HG03460 (cell line): Measurements from ENCODE around the gene RHOBTB3.
A peak's percentile ranks its signal among the peaks of the same experiment; 100 is the strongest.
"Not testable (repeated sequence)": the region's sequence is repeated elsewhere in the genome, so short reads cannot be mapped to it uniquely, and the experiment has no call there.

Experiments used
- ATAC-seq: cut with Tn5 transposase; IDR thresholded peaks from one replicate; pipeline ENCODE4 v1.9.1; 2021; ENCODE audit not compliant: unreplicated experiment

RHOBTB3 gene

DNA sequence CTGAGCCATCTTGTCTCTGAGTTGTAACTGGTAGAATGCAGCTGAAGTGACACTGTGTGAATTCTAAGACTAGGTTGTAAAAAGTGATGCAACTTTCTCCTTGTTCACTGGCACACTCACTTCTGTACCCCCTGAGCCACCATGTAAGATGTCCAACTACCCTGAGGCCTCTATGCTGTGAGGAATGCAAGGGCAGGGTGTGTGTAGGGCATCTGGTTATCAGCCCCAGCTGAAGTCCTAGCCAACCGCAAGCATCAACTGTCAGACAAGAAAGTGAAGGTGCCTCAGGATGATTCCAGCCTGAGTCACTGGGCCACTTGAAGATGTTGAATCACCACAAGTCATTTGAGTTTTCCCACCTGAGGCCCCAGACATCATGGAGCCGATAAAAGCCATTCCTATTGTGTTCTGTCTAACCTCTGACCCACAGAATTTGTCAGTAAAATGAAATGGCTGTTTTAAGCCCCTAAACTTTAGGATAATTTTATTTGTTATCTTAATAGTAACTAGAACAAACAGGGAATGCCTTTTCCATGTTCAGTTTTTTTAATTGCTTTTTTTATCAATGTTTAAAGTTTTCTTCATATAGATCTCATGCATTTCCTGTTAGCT lies 18.7 kb upstream of the RHOBTB3 start:
- no peak for ATAC-seq

DNA sequence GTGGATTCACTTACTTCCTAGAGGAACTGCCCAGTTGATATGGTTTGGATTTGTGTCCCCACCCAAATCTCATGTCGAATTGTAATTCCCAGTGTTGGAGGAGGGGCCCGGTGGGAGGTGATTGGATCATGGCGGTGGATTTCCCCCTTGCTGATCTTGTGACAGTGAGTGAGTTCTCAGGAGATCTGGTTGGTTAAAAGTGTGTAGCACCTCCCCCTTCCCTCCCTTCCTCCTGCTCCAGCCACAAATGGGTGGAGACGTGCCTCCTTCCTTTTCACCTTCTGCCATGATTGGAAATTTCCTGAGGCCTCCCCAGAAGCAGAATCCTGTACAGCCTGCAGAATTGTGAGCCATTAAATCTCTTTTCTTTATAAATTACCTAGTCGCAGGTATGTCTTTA lies 17.9 kb upstream of the RHOBTB3 start:
- ATAC-seq = not testable (repeated sequence)

DNA sequence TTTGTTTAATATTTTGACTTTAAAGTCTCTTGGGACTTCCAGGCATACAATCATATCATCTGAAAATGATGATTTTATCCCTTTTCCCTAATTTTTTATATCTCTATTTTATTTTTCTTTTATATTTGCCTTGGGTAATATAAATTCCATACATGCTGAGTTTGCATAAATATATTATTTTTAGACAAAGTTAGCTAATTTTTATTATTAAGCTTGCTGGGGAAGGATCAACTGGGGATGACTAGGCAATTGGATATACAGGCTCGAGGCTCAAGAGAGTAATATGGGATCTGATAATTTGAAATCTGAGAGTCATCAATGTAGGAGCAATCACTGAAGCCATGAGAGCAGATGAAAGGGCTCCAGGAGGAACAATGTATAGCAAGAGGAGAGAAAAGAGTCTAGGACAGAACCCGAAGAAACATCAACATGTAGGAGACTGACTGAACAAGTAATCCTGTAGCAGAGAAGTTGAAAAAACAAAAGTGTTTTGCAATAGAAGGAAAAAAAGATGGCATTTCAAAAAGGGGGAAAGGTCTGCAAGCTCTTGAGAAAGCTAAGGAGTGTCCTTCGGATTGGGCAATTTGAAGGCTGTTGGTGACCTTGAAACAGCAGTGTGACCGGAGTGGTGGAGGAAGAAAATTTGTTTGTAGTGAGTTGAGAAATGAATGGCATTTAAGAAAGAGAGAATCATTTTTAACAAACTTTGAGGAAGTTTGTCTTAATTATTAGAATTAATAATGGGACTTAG lies 17.0 kb upstream of the RHOBTB3 start:
- ATAC-seq = no peak

DNA sequence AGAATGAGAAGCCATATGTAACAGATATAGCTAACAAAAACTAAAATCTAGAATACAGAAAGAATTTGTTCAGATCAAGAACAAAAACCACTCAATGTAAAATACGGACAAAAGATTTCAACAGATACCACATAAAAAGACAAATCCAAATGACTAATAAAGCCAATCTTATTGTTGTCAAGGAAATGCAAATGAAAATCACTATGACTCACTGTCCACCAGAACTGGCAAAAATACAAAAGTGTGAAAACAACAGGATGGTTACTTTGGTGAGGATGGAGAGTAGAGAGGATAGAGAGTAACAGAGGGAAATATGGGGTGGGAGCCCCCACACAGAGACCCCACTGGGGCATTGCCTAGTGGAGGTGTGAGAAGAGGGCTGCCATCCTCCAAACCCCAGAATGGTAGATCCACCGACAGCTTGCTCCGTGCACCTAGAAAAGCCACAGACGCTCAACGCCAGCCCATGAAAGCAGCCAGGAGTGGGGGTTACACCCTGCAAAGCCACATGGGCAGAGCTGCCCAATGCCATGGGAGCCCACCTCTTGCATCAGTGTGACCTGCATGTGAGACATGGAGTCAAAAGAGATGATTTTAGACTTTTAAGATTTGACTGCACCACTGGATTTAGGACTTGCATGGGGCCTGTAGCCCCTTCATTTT lies 15.2 kb upstream of the RHOBTB3 start:
- no peak for ATAC-seq

DNA sequence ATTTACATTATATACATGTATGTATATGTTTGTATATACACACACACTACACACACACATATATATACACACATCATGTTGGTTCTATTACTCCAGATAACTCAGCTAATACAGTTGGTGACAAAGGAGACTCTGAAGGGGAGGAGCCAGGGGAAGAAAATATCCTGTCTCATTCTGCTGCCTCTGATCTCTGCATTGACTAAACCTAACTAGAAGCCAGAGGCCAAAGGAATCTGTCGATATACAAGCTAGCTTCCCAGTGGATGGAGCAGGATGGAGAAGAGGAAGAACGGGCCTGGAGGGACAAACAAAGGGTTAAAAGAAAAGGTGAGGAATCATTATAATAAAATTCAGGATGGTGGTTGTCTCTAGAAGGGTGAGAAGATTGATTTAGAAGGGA lies 13.7 kb upstream of the RHOBTB3 start:
- ATAC-seq = no peak

DNA sequence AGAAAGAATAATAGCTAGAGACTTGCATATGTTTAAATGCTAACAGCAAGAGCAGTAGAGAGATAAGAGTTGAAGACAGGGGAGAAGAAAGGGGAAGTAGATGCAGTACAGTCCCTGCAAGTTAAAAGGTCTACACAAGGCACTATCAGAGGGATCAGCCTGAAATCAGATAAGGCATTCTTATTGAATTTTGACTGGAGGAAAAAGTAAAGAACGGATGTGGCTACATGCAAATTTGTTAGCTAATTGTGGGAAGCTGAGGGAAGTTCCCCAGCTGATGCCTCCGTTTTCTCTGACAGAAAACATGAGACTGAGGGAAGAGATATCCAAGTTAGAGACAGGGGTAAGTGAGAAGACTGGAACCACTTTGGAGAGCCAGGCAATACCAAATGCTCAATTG lies 12.9 kb upstream of the RHOBTB3 start:
- peak; percentile 94 for ATAC-seq

DNA sequence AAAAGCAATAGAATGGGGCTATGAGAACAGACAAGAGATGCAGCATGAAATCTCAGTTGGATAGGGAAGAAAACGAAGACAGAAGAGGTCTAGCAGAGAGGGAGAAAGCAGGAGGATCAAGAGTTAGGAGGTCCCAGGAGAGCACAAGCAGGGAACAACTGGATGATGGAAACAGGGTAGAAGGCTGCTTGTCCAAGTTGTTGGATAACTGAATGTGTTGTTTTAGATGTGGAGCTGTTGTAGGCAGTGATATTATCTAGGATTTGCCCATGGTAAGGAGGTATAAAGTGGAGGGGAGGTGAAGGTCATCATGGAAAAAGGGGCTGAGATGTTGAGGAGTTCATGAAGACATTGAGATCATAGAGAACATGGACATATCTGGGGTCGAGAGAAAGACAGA lies 12.4 kb upstream of the RHOBTB3 start:
- peak; percentile 12 for ATAC-seq

DNA sequence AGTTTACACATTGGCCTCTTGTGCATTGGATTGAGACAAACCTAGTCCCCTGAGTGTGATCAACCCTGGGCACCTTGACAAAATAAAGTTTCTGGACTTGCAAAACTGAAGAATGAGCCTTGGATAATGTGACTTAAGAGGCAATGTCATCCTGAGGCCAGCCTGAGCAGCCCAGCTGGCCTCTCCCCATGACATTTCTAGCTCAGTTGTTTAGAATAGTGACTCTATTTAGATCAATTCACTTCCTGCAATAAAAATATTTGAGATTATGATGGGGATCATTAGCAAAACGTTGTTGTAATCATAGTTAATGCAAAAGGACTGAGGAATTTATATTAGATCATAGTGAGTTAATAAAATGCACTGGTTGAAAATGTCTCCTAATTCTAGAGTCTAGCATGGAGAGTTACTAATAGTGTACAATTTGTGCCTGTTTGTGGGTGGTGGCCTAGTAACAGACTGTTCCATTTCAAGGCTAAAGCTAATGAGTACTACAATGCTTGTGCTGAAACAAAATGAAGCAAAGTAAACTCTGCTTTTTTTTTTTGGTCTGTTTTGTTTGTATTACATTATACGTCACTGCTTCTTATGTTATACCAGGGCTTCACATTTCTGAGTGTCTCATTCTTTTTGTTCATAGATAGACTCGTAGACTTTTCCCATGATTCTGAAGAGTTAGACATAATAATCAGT lies 10.9 kb upstream of the RHOBTB3 start:
- no peak for ATAC-seq

DNA sequence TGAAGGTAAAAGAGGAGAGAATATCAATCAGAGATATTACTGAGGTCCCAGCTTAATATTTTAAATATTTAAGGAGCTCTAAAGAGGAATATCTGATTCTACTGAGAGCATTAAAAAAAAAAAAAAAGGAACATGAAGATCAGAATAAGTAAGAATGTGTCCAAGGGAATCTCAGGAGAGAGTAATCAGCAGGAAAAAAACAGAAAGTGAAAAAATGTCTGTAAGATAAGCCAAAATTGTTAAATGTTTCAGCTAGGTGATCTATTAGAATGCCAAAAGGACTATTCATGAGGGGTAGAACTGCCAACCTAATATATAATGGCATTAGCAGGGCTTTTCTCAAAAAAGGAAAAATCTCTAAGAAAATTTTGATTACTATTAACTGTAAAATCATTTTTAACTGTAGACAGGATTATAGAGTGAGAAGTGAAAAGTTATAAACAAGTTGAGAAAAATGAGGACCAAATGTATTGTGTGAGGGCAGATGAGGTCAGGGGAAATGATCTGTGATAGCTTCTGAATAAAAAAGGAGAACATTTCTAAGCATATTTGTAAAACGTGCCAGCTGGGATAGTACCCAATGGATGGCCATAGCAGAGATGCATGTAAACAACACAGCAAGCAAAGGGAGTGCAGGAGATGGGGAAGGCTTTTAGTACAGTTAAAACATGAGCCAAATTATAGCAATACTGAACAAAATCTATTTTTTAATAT lies 9.4 kb upstream of the RHOBTB3 start:
- ATAC-seq = no peak

DNA sequence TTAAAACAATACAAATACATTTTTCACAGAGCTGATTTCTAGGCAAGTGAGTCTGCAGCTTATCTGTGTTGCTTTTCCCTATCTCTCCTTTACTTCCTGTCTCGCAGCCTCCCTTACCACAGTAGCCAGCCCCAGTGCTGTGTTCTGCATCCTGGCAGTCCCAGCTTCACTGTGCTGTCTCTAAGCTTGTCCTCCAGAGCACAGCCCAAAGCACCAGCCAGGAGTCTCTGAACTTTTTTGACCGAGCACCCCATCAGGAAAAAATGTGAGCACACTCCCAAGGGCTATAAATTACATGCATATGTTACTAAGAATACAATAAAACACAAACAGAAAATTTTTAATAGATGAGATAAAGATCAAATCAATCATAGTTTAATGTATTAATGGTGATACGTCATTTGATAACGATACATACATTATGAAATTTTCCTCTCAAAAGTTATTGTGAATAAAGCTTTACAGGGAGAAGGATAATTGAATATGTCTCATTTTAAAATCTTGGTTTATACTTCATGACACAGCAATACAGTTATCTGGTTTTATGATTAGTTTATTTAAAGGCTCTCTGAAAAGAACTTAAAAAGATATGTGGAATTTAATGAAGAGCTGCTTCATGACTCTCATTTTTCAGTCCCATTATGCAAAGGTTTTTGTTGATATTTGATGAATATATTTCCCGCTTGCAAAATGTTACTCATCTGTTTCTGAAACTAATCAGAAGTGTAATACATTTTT lies 7.3 kb upstream of the RHOBTB3 start:
- no peak for ATAC-seq

DNA sequence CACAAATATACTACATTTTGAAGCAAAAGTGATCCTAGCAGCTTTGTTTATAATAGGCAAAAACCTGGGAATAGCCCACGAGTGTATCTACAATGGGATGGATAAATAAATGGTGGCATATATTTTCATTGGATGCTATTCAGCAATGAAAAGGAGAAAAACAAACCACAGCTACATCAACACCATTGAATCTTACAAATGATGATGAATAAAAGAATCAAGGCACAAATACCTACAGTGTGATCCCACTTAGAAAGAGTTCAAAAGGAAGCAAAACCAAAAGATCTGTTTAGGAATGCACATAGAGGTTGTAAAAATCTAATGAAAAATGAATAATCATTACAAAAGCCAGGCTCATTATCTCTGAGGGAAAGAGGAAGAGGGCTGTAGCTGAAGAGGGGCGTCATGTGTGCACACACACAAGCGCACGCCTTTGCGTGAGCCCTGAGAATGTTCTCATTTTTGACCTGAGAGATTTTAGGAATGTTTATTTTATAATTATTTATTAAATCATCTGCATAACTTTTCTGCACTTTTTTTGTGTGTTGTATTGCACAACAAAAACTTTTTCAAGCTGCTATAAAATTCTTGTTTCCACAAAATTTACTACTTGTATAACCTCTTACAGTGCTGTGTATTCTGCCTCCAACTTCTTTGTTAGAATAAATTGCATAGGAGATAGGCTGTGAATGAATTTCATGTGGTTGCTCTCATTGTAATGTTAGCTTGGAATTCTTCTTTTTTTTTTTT lies 5.9 kb upstream of the RHOBTB3 start:
- no peak for ATAC-seq

DNA sequence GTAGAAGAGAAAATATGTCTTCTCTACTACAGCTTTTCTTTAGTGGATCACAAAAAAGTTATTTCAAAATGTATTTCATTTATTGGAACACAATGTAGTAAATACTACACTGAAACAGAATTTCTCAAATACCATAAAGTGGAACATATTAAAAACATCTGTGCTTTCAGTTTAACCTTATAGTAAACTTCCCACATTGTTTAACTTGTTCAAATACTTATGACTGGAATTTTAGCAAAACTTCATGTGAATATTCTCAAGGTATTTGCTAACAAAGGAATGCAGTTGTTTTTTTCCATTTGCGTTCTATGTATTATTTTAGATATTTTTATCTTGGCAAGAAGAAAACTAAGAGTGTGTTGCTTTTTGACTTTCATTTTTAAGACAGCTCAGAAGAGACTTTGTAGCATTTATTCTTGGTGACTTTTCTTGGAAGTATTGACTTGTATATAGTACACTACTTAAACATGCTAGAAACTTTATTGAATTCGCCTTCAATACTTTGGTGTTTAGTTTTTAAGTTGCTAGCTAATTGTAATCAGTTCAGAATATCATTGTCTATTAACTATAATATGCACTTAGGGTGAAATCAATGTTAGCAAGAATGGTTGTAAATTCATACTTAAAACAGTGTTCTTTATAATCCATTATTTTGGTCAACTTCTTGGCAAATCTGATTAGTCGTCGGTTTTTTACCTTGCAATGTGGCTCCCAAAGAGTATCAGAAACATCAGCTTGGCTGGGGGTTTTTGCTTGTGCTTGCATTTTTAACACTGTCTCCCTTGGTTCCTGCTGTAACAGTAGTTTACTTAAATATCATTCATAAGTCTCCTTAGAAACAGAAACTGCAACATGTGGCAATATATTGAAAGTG lies 5.0 kb upstream of the RHOBTB3 start:
- ATAC-seq = no peak

DNA sequence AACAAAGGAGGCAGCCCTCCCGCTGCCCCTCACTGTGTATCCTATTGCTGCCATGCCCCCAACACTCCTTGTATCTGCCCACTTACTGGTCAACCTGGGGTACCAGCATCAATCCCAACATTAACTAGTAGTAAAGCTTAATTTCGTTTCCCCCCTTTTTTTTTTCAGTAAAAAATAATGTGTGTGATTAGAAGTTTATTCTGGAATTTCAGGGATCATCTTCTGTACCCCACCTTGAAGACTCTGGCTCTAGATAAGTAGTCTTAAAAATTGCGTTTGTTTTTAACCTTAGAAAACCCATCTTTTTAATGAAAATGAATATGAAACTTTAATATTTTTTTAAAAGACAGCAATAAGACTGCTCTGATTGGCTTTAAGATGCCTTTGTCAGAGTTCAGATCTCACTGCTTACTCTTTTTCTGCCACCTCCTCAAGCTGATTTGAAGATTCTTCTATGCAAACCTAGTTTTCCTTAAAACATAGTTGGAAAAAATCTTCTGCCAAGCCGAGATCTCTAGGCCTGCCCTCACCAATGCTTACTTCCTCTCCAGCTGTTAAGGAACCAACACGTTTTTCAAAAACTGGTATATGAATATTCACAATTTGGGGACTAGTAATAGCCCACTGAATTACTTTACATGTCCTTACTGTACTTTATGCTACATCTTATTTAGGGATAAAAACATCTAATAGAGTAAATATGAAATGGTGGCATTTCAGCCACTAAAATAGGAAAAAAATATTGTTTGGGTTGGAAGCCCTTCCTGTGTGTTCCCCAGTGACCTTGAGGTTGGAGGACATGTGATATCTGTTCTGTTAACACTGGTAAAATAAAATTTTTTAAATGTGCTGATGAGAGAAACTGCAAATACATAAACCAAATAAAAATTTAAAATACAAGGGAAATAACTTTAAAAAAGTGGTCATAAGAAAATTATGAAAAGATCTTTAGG lies 4.0 kb upstream of the RHOBTB3 start:
- no peak for ATAC-seq

DNA sequence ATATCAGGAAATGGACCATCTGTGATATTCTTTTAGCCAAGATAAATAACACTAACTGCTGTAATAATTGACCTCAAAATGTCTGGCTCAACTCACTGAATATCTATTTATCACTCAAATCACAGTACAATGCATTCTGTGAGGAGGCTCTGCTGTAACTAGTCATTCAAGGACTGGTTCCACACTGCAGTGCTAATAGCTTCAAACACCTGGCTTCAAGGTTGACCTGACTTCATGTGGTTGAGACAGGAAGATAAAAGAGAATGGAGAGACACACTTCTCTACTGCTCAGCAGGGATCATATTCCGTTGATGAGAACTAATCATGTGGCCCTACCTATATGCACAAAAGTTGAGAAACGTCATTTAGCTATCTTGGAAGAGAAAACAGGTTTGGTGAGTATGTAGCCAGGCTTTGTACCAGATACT lies 3.4 kb upstream of the RHOBTB3 start:
- no peak for ATAC-seq

DNA sequence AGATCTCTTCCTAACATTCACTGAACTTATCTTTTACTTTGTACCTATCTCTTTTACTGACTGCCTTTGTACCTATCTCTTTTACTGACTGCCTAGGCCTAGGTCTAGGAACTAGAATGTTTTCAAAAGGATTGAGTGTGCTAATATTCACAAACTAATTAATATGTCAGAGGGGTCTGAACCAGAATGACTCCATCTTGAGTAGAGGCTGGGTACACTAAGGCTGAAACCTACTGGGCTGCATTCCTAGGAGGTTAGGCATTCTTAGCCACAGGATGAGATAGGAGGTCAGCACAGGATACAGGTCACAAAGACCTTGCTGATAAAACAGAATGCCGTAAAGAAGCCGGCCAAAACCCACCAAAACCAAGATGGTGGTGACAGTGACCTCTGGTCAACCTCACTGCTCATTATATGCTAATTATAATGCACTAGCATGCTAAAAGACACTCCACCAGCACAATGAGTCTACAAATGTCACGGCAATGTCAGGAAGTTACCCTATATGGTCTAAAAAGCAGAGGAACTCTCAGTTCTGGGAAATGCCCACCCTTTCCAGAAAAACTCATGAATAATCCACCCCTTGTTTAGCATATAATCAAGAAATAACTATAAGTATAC lies 2.5 kb upstream of the RHOBTB3 start:
- no peak for ATAC-seq

DNA sequence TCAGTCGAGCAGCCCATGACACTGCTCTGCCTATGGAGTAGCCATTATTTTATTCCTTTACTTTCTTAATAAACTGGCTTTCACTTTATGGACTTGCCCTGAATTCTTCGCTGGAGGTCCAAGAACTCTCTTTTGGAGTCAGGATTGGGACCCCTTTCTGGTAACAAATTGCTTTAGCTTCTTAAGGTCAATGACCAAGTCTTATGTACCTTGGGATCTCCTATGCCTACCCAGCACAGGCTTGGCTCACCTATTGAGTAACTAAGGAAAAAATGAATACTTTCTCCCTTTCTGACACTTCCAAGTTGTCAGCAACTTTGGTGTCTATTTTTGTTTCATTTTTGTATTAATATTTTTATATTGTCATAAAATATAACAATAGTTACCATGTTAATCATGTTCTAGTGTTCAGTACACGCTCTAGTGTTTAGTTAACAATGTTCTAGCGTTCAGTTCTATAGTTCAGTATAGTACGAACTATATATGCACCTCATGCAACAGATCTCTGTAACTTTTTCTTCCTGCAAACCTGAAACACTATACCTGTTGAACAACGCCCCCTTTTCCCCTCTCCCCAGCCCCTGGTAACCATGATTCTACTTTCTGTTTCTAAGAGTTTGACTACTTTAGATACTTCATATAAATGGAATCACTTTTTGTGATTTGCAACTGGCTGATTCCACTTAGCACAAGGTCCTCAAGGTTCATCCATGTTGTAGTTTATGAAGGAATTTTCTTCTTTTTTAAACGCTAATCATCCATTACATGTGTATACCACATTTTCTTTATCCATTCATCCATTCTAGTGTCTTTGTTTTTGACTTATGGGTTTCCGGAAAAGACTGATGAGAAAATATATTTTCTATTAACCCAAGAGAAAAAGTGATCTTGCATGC lies 1.8 kb upstream of the RHOBTB3 start:
- ATAC-seq = no peak
